K562 (cell line): ENCODE data around the gene ZNF775. TPM values are rescaled to one million over a fixed set of nuclear protein-coding genes. Genes with fewer than 3 reads are reported as not detected.

Experiments used
- ATAC-seq: fragments of 200-7000 bp; cut with Tn5 transposase; 3 replicates; pipeline ENCODE4 v1.9.1; 2020; ENCODE audit warnings: moderate library complexity
- BruUV-seq: library from RNA; stranded (reverse); fragments of 400-500 nt; replicated peaks from 2 replicates; lab custom pipeline; 2021; lab: Mats Ljungman, UMichigan
- CTCF ChIA-PET: fragments of 300-600 bp; formaldehyde crosslinking; extraction: SDS; loops from one replicate; lab custom pipeline; 2021; ENCODE audit warnings: low intra/inter-chr PET ratio; lab: Yijun Ruan, JAX
- POLR2A ChIA-PET: fragments of 300-600, 350-650 bp; sonication (Branson Sonifier 250); formaldehyde crosslinking; extraction: SDS; loops from one replicate; lab custom pipeline; 2021; ENCODE audit warnings: antibody characterized with exemption, inconsistent platforms; lab: Yijun Ruan, JAX
- DNase-seq, 4 experiments: peaks; one replicate each; pipeline versions ENCODE4 v3.0.0 to v3.0.0-alpha.2; 2011 to 2018; ENCODE audit warnings: low spot score in 3 of 4, mixed read lengths in 3 of 4; ENCODE audit errors: extremely low read depth in 1 of 4
- FAIRE-seq: peaks from 2 replicates; lab custom pipeline; 2011; peaks lifted over from hg19 to GRCh38; lab: Jason Lieb, UNC
- H2AFZ ChIP-seq: 2 replicates; pipeline ENCODE4 v1.6.0; 2011; ENCODE audit warnings: low read depth, low read length, control low read depth, inconsistent platforms
- H3K27ac ChIP-seq: fragments of 200-600 bp; 3 replicates; pipeline ENCODE4 v1.8.0; 2011; ENCODE audit warnings: low read depth, mild to moderate bottlenecking, control low read depth, inconsistent platforms, low read length, moderate library complexity, mixed read lengths; ENCODE audit errors: extremely low read depth
- H3K27me3 ChIP-seq, 2 experiments: fragments of 300-600 bp in 1 of 2; 2 replicates in 1 of 2; 3 replicates in 1 of 2; pipeline versions ENCODE4 v1.6.0 to v1.8.0; 2011; ENCODE audit warnings: inconsistent platforms in 2 of 2, low read length in 2 of 2, mild to moderate bottlenecking in 1 of 2, mixed read lengths in 1 of 2, moderate library complexity in 1 of 2; ENCODE audit not compliant: control insufficient read depth in 2 of 2, insufficient read depth in 2 of 2
- H3K36me3 ChIP-seq: fragments of 300-600 bp; 3 replicates; pipeline ENCODE4 v1.8.0; 2011; ENCODE audit warnings: mild to moderate bottlenecking, low read length, inconsistent platforms; ENCODE audit not compliant: control insufficient read depth, insufficient read depth
- H3K4me1 ChIP-seq, 2 experiments: fragments of 200-600 bp in 1 of 2; replicated peaks in 1 of 2; 2 replicates in 1 of 2; 3 replicates in 1 of 2; pipeline versions ENCODE4 v1.5.1 to v1.8.0; 2011; ENCODE audit warnings: inconsistent platforms in 2 of 2, low read length in 2 of 2, mild to moderate bottlenecking in 1 of 2, mixed read lengths in 1 of 2, moderate library complexity in 1 of 2; ENCODE audit not compliant: control insufficient read depth in 2 of 2, insufficient read depth in 2 of 2
- H3K4me2 ChIP-seq: 2 replicates; pipeline ENCODE4 v1.6.1; 2011; ENCODE audit warnings: low read length, control low read depth, inconsistent platforms, mixed read lengths; ENCODE audit not compliant: insufficient read depth
- H3K4me3 ChIP-seq: fragments of 200-600 bp; sonication (generic), shearing (Covaris generic); 2 replicates; pipeline ENCODE4 v1.5.1; 2016; ENCODE audit warnings: control low read depth, inconsistent platforms
- H3K79me2 ChIP-seq: fragments of 200-600 bp; 3 replicates; pipeline ENCODE4 v1.8.0; 2011; ENCODE audit warnings: low read length, inconsistent platforms; ENCODE audit not compliant: control insufficient read depth, insufficient read depth
- H3K9ac ChIP-seq, 2 experiments: 2 replicates each; pipeline versions ENCODE4 v1.6.0 to v1.6.1; 2011; ENCODE audit warnings: low read depth in 2 of 2, low read length in 2 of 2, control low read depth in 1 of 2, inconsistent platforms in 1 of 2, mild to moderate bottlenecking in 1 of 2, mixed read lengths in 1 of 2; ENCODE audit not compliant: insufficient read depth in 1 of 2
- H3K9me1 ChIP-seq: one replicate; pipeline ENCODE4 v1.6.0; 2011; ENCODE audit warnings: inconsistent platforms, mild to moderate bottlenecking, low read length, moderate library complexity; ENCODE audit not compliant: control insufficient read depth, insufficient read depth
- H3K9me3 ChIP-seq: replicated peaks from 2 replicates; pipeline ENCODE4 v1.5.1; 2011; ENCODE audit warnings: low read depth, low read length, inconsistent platforms; ENCODE audit not compliant: control insufficient read depth, insufficient read depth
- H4K20me1 ChIP-seq: replicated peaks from 2 replicates; pipeline ENCODE4 v1.6.1; 2011; ENCODE audit warnings: low read length, inconsistent platforms, mixed read lengths; ENCODE audit not compliant: control insufficient read depth, insufficient read depth
- DACH1 ChIP-seq: fragments of 450-650 bp; IDR thresholded peaks from 2 replicates; pipeline ENCODE4 v1.6.1; 2018; ENCODE audit not compliant: partially characterized antibody
- EP300 ChIP-seq: IDR thresholded peaks from 2 replicates; pipeline ENCODE4 v1.6.1; 2012; ENCODE audit warnings: low read length, improper control_type of control experiment
- POLR2AphosphoS5 ChIP-seq: IDR thresholded peaks from 2 replicates; pipeline ENCODE4 v1.6.1; 2011; ENCODE audit warnings: mild to moderate bottlenecking, low read depth, low read length, moderate library complexity; ENCODE audit not compliant: control insufficient read depth, insufficient read depth
- ZNF609 ChIP-seq: sonication (generic); formaldehyde crosslinking; IDR thresholded peaks from 2 replicates; pipeline ENCODE4 v1.8.1; 2023; ENCODE audit warnings: missing genetic modification reagents, mild to moderate bottlenecking, borderline replicate concordance
- ZNF766 ChIP-seq: fragments of 200-800 bp; sonication (Bioruptor generic); conservative IDR thresholded peaks from 2 replicates; pipeline ENCODE4 v1.6.1; 2016; ENCODE audit warnings: missing genetic modification characterization, missing compliant biosample characterization
- WGBS: fragments of 100-300 bp; shearing (Covaris generic); methylation state at CpG from one replicate; pipeline ENCODE4 v1.1.6; 2016; ENCODE audit warnings: low coverage, mixed read lengths; ENCODE audit not compliant: insufficient coverage; ENCODE audit errors: missing lambda C conversion rate; 5-methylcytosine and 5-hydroxymethylcytosine counted together
- in situ Hi-C: fragments of 300-500 bp; cut with MboI; formaldehyde crosslinking; loops from 4 replicates; pipeline ENCODE4 v1.15.0; 2018; ENCODE audit warnings: inconsistent platforms, mixed read lengths
- intact Hi-C: fragments of 100-400 bp; cut with micrococcal nuclease; formaldehyde crosslinking; loops from 2 replicates; pipeline ENCODE4 v1.14.2; 2022
- polyA plus RNA-seq, 8 experiments: library from polyadenylated mRNA; depleted of rRNA in 4 of 8; stranded (reverse) in 5 of 8; unstranded in 3 of 8; fragments of >200 nt; fragmentation: Nextera tagmentation in 2 of 8; fragmentation: Illumina TruSeq in 1 of 8; extraction: Ambion mirVana in 2 of 8; extraction: Trizol in 1 of 8; gene quantifications; 2 replicates each; pipeline versions ENCODE4 v1.2.1 to v1.2.3, GENCODE V29; 2011 to 2014; ENCODE audit warnings: inconsistent platforms in 1 of 8, missing spikeins in 1 of 8
- total RNA-seq, 7 experiments: library from RNA; depleted of rRNA in 6 of 7; stranded (reverse); fragments of >200 nt in 6 of 7; fragmentation: Illumina TruSeq in 2 of 7; extraction: Trizol in 2 of 7; gene quantifications; 2 replicates each; pipeline versions ENCODE4 v1.2.1 to v1.2.3, GENCODE V29; 2011 to 2021; ENCODE audit warnings: low replicate concordance in 1 of 7

ZNF775 gene
- total and polyA plus RNA-seq, 9 of the 15 experiments (the other 6 are each of a cell fraction or from before 2014, with no cell fraction given): 0.04 to 18.7 (median 4.9) TPM

DNA sequence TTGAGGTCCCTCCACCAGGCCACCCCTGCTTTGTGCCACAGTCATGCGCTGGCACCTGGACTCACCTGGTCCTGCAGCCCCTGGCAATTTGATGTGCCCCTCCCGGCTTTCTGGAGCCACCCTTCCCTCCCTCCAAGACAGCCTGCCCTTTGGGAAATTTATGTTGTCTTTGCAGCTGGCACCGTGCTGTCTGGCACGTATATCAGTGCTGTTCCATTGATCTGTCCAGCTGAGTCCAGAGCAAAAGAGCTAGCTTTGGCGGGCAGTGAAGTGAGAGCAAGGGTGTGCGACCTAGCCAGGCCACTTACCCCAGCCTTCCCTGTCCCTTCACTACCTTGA lies 43.4 kb upstream of the ZNF775 start:
- Histone ChIP-seq H3K4me2 (no peak overlapping the region), H4K20me1 (peaks cover 5% of the 10 kb centered on the region; the same call in 1 of the 2 replicates), H3K9me3 (no peaks in the 10 kb centered on the region), H3K4me1 (peaks cover 0 to 26% of the 10 kb centered on the region in 2 experiments; a peak in 3 of 5 replicates), H3K9ac (no peak overlapping the region), H3K79me2 (no peaks in the 10 kb centered on the region), H3K36me3 (peaks cover 53% of the 10 kb centered on the region; the same call in 2 of the 3 replicates), H3K4me3 (no peak overlapping the region), H3K27ac (no peak overlapping the region), H3K27me3 (no peaks in the 10 kb centered on the region), H3K9me1 (peaks cover 6% of the 10 kb centered on the region), H2AFZ (no peak overlapping the region)
- ChIA-PET POLR2A (interaction anchor here (0.7 to 2.0 kb wide), 6 partner anchors 10 to 474 kb away, joined by 3 to 13 read pairs (median 4); partner anchors contain the start of gene ACTR3C), CTCF (no interaction called here)
- no peak for TF ChIP-seq EP300
- TF ChIP-seq POLR2AphosphoS5: no peak
- no peak for TF ChIP-seq ZNF609 (CRISPR knock-in tag)
- TF ChIP-seq DACH1: no peak
- TF ChIP-seq ZNF766: no peak
- FAIRE-seq (peak; percentile 6), ATAC-seq (no peak), DNase-seq (no peak)
- BruUV-seq: no TSS peak
- in situ Hi-C loops: no loop called here
- intact Hi-C loops: no loop called here
- WGBS: 64% methylated on average over 6 of the region's 6 CpGs
